ENCODE results near the gene PPTC7. TPM values are rescaled to one million over a fixed set of nuclear protein-coding genes. Genes with fewer than 3 reads are reported as not detected.

The PPTC7 gene
- total RNA-seq, 3 donors from 2014 or later (not counting 1 experiment from before 2014, with no cell fraction given) = 44.0 to 52.7 (median 48.0) TPM

DNA sequence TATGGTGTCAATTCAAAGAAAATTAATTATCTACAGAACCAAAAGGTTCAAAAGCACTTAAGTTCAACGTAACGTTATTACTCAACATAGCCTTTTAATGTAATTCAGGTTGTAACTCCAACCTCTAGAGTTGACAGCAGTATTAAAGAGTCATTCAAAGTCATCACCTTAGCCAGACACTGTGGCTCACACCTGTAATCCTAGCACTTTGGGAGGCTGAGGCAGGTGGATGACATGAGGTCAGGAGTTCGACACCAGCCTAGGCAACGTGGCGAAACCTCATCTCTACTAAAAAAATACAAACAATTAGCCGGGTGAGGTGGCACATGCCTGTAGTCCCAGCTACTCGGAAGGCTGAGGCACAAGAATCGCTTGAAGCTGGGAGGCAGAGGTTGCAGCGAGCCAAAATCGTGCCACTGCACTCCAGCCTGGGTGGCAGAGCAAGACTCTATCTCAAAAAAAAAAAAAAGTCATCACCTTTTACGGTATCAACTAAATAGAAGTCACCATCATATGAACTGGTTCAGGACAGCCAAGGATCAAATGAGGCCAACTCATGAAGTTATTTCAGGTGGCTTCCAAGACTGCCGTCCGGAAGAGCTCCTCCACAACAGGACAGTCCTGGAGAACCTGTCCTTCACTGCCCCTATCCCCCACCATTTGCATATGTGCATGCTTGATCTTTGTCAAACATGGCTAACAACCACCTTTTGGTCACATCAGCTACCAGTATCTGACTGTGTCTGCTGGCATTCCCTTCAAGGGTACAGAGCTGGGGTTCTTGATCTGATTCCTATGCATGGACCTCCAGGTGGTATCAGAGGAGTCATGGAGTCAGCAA, 4.2 kb downstream of the PPTC7 start:
- WGBS (ENCODE audit: insufficient coverage) = 68% methylated on average over 11 of the region's 13 CpGs
- TF ChIP-seq, protein P1, sequence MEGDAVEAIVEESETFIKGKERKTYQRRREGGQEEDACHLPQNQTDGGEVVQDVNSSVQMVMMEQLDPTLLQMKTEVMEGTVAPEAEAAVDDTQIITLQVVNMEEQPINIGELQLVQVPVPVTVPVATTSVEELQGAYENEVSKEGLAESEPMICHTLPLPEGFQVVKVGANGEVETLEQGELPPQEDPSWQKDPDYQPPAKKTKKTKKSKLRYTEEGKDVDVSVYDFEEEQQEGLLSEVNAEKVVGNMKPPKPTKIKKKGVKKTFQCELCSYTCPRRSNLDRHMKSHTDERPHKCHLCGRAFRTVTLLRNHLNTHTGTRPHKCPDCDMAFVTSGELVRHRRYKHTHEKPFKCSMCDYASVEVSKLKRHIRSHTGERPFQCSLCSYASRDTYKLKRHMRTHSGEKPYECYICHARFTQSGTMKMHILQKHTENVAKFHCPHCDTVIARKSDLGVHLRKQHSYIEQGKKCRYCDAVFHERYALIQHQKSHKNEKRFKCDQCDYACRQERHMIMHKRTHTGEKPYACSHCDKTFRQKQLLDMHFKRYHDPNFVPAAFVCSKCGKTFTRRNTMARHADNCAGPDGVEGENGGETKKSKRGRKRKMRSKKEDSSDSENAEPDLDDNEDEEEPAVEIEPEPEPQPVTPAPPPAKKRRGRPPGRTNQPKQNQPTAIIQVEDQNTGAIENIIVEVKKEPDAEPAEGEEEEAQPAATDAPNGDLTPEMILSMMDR (IDR thresholded peaks at IDR 0.05) = no peak
- H3K27ac Mint-ChIP-seq = peak overlapping the region; percentile 88 to 99

DNA sequence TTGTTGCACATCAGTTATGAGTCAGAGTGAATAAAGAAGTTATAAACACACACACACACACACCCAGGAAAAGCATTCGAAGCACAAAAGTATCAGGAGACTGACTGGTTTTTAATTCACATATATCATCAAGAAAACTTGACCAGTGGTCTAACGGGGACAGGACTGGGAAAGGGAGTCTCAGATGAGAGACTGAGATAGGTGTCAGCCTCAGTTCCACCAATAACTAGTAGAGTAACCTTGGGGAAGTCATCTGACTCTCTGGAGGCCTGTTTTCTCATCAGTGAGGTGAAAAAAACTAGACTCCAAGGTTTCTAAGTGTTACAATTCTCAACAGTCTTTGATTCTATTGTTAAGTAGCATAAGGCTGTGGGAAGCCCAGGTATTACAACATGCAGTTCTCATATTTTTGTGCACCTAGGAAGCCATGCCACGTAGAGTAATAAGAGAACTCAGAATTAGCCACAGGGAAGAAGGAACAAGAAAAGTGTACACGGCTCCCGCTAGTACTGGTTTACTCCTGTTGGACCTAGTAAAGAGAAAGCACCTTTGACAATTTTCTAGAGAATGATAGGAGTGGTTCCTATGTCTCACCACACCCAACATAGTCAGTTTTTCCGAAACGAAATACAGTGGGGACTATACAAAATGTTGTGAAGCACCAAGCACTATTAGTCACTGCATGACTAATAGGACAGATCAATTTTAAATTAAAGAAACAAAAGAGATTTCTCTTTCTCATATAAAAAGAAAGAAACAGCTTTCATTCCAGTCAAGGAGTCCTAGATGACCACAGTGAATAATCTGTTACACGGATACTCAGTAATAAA, 5.0 kb downstream of the PPTC7 start:
- Mint-ChIP-seq H3K27me3 (ENCODE audit: low read depth in 2 of 2) (no peaks in the 10 kb centered on the region), H3K4me1 (peaks cover 58 to 65% of the 10 kb centered on the region in 2 donors), H3K27ac (peak overlapping the region; percentile 88 to 99), H3K9me3 (no peaks in the 10 kb centered on the region), H3K4me3 (peak overlapping the region; percentile 52), H3K36me3 (no peaks in the 10 kb centered on the region)
- Histone ChIP-seq H3K27ac (ENCODE audit: low read length) (peak overlapping the region; percentile 95), H3K4me1 (ENCODE audit: control insufficient read depth, insufficient read depth, low read length) (peaks cover 44% of the 10 kb centered on the region), H3K36me3 (ENCODE audit: control insufficient read depth, insufficient read depth, low read length) (no peaks in the 10 kb centered on the region), H3K4me3 (ENCODE audit: low read length) (peak overlapping the region; percentile 2), H3K9me3 (ENCODE audit: control insufficient read depth, insufficient read depth, low read length) (no peaks in the 10 kb centered on the region), H3K27me3 (ENCODE audit: control insufficient read depth, insufficient read depth, low read length) (no peaks in the 10 kb centered on the region)
- WGBS (ENCODE audit: insufficient coverage) = 23% methylated on average over 5 of the region's 8 CpGs
- peak; percentile 36 to 61 (median 53) for ATAC-seq
- DNase-seq = peak in 1 of 2 donors; percentile 63
- intact Hi-C loops (cut with micrococcal nuclease) = no loop called here
- TF ChIP-seq, protein P1 (IDR thresholded peaks at IDR 0.05) = no peak

More for the DNA sequence above, 4.2 kb downstream of the PPTC7 start:
- no peaks in the 10 kb centered on the region for H3K9me3 ChIP-seq (ENCODE audit: control insufficient read depth, insufficient read depth, low read length)
- H3K4me1 Mint-ChIP-seq = peaks cover 65 to 69% of the 10 kb centered on the region in 2 donors
- DNase-seq (peak in 1 of 2 donors; percentile 32), ATAC-seq (no peak)
- peaks cover 51% of the 10 kb centered on the region for H3K4me1 ChIP-seq (ENCODE audit: control insufficient read depth, insufficient read depth, low read length)
- H3K27ac ChIP-seq (ENCODE audit: low read length) = peak overlapping the region; percentile 95
- no peak overlapping the region for H3K4me3 ChIP-seq (ENCODE audit: low read length)
- no peaks in the 10 kb centered on the region for H3K36me3 Mint-ChIP-seq
- no peaks in the 10 kb centered on the region for H3K9me3 Mint-ChIP-seq
- H3K27me3 ChIP-seq (ENCODE audit: control insufficient read depth, insufficient read depth, low read length) = no peaks in the 10 kb centered on the region
- H3K27me3 Mint-ChIP-seq (ENCODE audit: low read depth in 2 of 2) = no peaks in the 10 kb centered on the region
- intact Hi-C loops (cut with micrococcal nuclease) = no loop called here
- peak overlapping the region; percentile 74 for H3K4me3 Mint-ChIP-seq
- no peaks in the 10 kb centered on the region for H3K36me3 ChIP-seq (ENCODE audit: control insufficient read depth, insufficient read depth, low read length)

DNA sequence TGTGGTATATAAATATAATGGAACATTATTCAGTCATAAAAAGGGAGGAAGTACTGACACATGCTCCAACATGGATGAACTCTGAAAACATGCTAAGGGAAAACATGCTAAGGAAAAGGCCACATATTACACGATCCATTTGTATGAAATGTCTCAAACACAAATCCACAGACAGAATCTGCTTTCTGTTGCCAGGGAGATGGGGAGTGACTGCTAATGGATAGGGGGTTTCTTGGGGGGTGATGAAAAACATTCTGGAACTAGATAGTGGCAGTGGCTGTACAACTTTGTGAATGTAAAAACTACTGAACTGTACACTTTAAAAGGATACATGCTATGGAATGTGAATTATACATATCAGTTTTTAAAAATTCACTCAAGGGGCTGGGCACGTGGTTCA, 6.6 kb downstream of the PPTC7 start:
- H3K9me3 ChIP-seq (ENCODE audit: control insufficient read depth, insufficient read depth, low read length) = peaks cover 5% of the 10 kb centered on the region
- H3K27me3 ChIP-seq (ENCODE audit: control insufficient read depth, insufficient read depth, low read length) = no peaks in the 10 kb centered on the region
- TF ChIP-seq, protein P1 (IDR thresholded peaks at IDR 0.05) = no peak
- no peaks in the 10 kb centered on the region for H3K27me3 Mint-ChIP-seq (ENCODE audit: low read depth in 2 of 2)
- peak overlapping the region; percentile 14 for H3K4me3 Mint-ChIP-seq
- H3K36me3 Mint-ChIP-seq = no peaks in the 10 kb centered on the region
- no peak overlapping the region for H3K27ac ChIP-seq (ENCODE audit: low read length)
- H3K4me3 ChIP-seq (ENCODE audit: low read length) = no peak overlapping the region
- WGBS (ENCODE audit: insufficient coverage) = 100% methylated on average over 1 of the region's 2 CpGs
- peaks cover 57 to 59% of the 10 kb centered on the region in 2 donors for H3K4me1 Mint-ChIP-seq
- H3K36me3 ChIP-seq (ENCODE audit: control insufficient read depth, insufficient read depth, low read length) = no peaks in the 10 kb centered on the region
- H3K9me3 Mint-ChIP-seq = no peaks in the 10 kb centered on the region
- intact Hi-C loops (cut with micrococcal nuclease) = no loop called here
- DNase-seq = no peak
- peak overlapping the region; percentile 88 to 99 for H3K27ac Mint-ChIP-seq
- no peak for ATAC-seq
- H3K4me1 ChIP-seq (ENCODE audit: control insufficient read depth, insufficient read depth, low read length) = peaks cover 40% of the 10 kb centered on the region
